GM19025 (cell line): ENCODE results near the gene BTNL9.
"Not testable (repeated sequence)": the region's sequence is repeated elsewhere in the genome, so short reads cannot be mapped to it uniquely, and the experiment has no call there.

ENCODE experiments used
- ATAC-seq: cut with Tn5 transposase; IDR thresholded peaks from one replicate; pipeline ENCODE4 v1.9.1; 2021; ENCODE audit warnings: mild to moderate bottlenecking, low read depth, moderate library complexity; ENCODE audit not compliant: unreplicated experiment

BTNL9 gene

DNA sequence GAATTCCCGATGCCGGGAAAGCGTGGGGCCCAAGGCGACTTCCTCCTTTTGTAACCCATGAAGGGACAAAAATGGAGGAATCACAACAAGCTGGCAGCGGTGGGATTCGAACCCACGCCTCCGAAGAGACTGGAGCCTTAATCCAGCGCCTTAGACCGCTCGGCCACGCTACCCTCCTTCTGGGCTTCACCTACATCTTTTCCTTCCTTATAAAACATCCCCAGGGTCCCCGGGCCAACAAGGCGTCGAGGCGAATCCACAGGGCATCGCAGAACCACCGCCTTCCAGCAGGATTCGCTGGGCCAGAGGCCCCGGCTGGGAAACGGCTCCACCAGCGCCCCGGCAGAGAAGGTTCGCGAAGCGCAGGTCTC is 57.3 kb downstream of the BTNL9 start:
- not testable (repeated sequence) for ATAC-seq

DNA sequence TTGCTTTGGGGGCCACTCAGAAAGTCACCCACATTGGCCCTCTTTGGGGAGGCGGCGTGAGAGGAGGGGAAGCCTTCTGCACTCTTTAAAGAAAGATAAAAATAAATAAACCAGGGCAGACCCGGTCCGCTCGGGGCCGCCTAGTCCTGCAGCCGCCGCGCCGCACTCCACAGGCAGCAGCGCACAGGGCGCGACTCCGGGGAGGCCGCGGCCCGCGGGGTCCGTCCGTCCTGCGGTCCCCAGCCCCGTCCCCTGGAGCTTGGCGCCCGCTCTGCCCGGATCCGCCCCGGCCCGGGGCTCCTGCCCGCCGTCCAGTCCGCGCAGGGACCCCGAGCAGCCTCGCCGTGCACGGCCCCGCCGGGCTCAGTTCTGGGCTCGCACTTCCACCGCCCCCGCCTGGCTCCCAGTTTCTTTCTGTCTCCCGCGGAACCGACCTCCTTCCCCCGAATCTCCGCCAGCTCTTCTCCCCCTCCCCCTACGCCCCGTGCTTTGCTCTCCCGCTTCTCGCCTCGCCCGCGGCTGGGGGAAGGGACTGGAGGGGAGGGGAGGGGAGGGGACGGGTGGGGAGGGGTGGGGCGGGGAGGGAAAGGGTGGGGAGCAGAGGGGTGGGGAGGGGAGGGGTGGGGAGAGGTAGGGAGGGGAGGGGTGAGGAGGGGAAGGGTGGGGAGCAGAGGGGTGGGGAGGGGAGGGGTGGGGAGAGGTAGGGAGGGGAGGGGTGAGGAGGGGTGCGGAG is 57.9 kb downstream of the BTNL9 start:
- ATAC-seq: not testable (repeated sequence)

DNA sequence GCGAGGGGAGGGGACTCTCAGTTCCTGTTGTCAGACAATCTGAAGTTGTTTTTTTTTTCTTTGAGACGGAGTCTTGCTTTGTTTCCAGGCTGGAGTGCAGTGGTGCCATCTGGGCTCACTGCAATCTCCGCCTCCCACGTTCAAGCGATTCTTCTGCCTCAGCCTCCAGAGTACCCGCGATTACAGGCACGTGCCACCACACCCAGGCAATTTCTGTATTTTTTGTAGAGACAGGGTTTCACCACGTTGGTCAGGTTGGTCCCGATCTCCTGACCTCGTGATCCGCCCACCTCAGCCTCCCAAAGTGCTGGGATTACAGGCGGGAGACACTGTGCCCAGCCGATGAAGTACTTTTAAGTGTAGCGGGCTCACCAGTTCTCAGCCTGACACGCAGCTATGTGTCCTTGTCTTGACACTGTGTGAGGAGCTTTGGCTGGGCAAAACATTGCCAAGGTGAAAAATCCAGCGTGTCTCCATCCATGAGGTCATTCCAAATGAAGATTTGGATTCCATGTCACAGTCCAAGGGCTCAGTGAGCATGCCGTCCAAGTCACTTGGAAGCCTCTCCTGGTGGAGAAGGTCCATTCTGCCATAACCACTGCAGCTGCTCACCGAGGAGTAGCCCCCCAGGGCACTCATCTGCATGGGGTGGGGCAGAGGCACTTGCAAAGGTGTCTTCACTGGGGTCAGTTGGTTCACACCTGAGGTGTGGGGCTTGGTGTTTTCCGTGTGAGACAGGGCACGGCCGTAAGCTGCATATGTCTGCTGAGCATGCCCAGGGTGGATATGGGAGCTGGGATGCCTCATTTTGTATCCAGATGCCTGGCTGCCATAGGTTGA is 58.9 kb downstream of the BTNL9 start:
- no peak for ATAC-seq

DNA sequence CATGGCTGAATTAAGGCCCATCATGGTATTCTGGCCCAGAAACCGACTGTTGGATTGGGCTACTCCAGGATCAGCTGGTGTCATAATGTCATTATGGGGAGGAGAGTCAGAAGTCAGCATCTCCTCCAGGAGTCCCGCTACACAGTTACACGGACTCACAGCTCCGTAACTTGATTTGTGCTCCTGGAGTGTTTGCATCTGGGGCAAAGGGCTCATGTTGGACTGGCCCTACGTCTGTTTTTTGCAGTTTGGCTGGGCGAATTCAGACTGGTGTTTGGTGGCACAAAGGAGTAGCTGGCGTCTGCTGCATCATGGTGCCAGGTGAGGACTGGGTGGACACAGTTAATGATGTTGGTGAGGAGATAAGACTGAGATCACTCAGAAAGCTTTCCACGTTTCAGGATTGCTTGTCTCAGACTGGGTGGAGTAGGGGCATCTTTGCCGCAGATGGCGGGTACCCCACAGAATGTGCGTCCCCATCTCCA is 59.6 kb downstream of the BTNL9 start:
- ATAC-seq: no peak

DNA sequence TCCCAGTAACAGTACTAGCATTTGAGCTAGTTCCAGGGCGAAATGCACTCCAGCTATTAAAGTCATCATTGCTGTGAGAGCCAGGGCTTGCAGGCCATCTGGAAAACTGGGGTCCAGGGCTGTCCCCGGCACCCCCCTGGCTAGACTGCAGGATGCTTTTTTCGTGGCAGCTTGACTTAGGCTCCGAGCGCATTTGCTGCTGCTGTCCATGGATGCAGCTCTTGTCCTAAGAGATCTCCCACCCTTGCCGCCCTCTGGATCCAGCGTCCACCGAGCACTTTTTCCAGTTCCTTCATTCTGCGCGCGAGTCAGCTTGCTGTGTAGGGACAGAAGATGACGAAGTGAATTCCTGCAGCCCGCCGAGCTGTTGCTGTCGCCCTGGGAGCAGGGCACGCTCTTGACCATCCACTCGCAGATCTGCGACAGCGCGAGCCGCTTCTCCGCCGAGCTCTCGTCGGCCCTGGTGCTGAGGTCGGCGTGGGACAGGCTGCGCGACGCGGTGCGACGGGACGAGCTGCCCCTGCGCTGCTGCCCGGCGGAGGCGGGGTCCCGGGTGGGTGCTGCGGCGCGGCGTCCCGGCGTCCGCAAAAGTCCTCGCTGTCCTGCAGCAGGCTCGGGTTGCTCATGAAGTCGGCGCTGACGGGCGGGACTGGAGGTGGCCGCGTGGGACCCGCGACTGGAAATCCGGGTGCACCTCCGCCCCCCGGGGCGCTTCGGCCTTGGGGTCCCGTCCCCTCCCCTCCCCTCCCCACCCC is 60.2 kb downstream of the BTNL9 start:
- no peak for ATAC-seq

DNA sequence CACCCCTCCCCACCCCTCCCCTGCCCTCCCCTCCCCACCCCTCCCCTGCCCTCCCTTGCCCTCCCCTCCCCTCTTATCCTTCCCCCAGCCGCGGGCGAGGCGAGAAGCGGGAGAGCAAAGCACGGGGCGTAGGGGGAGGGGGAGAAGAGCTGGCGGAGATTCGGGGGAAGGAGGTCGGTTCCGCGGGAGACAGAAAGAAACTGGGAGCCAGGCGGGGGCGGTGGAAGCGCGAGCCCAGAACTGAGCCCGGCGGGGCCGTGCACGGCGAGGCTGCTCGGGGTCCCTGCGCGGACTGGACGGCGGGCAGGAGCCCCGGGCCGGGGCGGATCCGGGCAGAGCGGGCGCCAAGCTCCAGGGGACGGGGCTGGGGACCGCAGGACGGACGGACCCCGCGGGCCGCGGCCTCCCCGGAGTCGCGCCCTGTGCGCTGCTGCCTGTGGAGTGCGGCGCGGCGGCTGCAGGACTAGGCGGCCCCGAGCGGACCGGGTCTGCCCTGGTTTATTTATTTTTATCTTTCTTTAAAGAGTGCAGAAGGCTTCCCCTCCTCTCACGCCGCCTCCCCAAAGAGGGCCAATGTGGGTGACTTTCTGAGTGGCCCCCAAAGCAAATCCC is 61.1 kb downstream of the BTNL9 start:
- not testable (repeated sequence) for ATAC-seq

DNA sequence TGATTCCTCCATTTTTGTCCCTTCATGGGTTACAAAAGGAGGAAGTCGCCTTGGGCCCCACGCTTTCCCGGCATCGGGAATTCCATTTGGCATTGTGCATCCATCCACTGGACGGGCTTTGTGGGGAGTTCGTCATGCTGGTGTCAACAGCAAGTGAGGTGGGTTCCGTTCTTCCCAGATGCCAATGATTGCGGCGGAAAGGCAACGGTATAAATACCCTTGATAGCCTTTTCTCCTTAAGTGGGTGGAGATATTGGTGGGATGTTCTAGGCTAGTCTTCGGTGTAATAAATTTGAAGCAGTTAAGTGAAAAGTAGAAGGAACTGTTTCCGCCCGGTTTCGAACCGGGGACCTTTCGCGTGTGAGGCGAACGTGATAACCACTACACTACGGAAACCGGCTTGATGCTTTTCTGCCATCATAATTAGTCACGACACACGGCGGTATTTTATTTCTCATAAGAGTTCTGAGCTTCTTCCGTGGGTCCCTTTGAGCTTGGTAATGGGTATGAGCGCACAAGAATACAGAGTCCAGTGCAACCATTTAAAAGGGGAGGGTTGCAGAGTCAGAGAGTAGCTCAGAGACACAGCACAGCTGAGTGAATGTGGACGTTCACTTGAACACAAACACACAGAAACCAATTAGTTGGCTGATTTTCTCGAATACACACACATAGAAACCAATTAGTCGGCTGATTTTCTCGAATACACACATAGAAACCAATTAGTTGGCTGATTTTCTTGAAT is 62.0 kb downstream of the BTNL9 start:
- ATAC-seq: not testable (repeated sequence)

DNA sequence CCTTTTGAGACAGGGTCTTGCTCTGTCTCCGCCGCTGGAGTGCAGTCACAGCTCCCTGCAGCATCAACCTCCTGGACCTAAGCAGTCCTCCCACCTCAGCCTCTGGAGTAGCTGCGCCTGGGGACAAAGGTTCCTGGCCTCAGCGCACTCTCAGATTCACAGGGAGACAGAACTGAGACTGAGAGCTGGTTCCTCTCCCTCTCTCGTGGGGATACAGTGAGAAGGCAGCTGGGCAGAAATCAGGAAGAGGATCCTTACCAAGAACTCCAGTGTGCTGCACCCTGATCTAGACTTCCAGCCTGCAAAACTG is 64.1 kb downstream of the BTNL9 start:
- ATAC-seq: not testable (repeated sequence)

DNA sequence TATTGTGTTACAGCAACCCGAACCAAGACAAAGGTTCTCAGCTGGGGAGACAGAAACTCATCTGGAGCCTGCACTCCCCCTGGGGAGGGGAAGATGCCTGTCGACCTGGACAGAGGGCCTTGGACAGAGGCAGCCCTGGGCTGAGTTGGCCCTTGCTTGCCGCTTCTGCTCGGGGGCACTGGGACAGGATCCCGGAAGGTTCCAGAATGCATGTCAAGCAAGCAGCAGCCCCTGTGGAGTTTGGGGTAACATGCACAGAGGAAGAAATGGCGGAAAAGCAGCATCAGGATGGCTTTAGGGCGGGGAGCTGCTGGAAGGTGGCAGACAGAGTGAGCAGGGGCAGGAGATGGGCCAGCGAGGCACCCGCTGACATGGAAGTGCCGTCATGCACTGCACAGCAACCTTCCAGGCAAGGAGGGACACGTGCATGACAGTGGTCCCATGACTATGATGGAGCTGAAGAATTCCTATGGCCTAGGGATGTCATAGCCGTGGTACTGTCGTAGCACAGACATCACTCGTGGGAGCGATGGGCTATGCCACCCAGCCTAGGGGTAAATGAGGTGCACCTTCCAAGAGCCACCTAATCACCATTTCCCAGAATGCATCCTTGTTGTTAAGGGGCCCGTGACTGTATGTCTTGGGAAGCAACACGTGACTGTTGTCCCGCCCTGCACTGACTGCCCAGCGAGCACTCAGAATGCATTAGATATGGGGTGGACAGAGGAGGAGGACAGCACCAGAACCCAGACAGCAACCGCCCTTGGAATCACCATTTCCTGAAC is 64.7 kb downstream of the BTNL9 start:
- not testable (repeated sequence) for ATAC-seq

DNA sequence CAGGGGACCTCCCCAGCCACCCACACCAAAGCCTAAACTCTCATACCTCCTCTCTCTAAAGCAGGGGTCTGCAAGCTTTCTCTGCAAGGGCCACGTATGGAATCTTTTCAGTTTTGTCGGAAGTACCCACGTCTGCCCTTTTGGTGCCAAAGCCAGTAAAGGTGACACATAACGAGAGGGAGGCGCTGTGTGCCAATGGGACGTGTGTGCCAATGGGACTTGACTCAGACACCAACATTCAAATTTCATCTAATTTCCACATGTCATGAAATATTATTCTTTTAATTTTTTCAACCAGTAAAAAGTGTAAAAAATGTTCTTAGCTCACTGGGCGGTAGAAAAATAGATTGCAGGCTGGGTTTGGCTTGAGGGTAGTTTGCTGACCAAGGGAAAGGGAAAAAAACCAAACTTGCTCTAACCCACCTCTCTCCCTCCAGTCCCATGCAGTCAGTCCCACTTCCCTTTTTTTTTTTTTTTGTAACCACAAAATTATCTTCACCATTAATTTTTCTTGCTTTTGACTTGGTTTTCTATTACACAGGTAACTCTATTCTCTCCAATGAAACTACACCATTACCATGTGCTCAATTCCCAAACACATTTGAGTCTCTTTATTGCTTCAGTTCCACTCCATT is 65.4 kb downstream of the BTNL9 start:
- ATAC-seq: no peak

DNA sequence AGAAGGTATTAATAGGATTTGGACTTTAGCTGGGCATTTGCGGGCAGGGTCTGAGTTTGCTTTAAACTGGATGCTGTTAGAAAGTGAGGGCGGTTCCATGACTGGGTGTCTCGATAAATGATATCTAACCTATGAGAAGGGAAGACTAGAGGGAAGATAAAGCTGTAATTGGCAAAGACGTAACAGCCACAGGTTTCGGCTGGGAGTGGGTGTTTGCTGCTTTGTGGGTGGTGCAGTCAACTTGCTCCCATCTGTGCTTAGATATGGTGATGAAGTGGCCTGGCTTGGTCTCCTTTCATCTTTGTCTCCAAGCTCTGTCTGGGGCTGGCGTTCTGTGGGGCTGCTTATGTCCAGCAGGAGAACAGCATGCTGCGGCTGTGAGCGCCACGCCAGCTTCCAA is 67.6 kb downstream of the BTNL9 start:
- no peak for ATAC-seq

DNA sequence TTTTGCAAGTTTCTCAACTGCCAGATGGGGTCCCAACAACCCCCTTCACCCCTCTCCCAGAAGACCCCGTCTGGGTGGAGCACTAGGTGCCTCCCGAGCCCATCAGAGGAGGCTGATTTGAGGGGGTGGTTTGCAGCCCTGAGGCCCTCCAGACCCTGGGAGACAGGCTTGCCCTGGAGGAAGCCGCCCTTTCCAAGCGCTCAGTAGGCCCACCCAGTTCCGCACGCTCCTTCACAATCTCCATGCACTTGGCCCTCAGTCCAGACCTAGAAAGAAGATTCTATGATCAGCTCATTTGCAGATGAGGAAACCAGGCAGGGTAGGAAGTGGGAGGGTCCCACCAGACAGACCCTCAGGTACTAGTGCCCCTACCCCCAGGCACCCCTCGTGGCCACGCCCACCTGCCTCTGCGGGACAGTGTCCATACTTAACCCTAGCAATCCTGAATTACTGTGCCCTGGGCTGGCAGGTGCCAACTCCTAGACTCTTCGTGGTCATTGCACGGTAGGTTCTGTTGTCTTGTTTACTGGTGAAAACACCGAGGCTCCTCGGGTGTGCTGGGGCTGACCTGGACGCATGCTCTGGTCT is 68.6 kb downstream of the BTNL9 start:
- no peak for ATAC-seq

DNA sequence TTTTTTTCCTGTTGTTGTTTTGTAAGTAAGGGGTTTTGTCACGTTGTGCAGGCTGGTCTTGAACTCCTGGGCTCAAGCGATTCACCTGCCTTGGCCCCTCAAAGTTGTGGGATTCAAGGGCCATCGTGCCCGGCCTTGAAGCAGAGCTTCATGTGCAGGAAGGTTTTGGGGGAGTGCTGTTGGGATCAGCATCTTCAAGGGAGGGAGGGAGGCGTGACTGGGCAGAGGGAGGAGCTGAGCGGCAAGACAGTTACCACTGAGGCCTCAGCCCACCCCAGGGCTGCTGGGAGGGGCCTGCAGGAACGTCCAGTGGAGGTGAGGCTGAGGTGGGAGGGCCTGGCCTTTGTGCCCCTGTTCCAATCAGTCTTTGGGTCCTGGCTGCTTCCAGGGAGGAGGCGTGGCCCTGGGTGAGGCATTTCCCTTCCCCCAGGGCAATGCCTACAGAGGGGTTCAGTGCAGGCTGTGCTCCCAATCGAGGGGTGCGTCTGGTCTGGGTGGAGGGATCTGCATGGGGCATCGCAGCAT is 69.5 kb downstream of the BTNL9 start:
- no peak for ATAC-seq

DNA sequence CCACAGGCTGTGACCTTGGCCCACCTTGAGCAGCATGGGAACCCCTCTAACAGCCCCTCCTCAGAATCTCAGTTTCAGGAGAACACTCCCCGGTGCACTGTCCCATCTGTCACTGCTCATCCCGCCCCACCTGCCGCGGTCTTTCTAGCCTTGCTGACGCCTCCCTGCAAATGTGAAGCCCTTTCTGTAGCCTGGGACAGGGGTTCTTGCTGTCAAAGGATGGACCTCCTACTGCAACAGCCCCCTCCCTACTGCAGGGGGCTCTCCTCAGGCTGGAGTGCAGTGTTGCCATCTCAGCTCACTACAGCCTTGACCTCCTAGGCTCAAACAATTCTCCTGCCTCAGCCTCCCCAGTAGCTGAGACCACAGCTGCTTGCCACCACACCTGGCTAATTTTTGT is 70.9 kb downstream of the BTNL9 start:
- ATAC-seq: no peak
